Measurements from ENCODE around the gene MFAP2. TPM values are rescaled to one million over a fixed set of nuclear protein-coding genes. Genes with fewer than 3 reads are reported as not detected.

Gene MFAP2
- total RNA-seq, 4 donors from 2014 or later = 5.4 to 21.7 (median 10.2) TPM

DNA sequence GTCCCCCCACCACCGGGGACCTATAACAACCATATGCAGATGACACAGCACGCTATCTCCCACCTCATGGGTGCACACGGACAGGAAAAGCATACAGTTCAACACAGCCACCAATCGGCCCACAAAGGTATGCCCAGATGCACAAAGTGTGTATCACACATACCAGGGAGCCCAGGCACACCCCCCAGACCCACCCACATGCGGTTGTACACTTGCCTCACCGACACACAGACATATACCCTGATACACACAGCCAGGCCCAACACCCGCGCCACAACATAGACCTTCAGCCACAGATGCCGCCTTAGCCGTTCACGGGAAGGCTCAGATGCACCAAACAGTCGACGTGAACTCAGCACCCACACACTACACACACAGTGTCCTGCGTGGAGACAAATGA is 53.2 kb downstream of the MFAP2 start:
- Histone ChIP-seq H3K4me1 (peaks cover 0 to 8% (median 0%) of the 10 kb centered on the region in 4 donors), H3K27ac (replicated peaks in 1 of 4) (no peak overlapping the region), H3K36me3 (peaks cover 0 to 39% (median 24%) of the 10 kb centered on the region in 4 donors), H3K27me3 (peaks cover 0 to 7% (median 0%) of the 10 kb centered on the region in 4 donors), H3K9me3 (no peaks in the 10 kb centered on the region), H3K4me3 (no peak overlapping the region)
- 92% methylated on average over 14 of the region's 14 CpGs for WGBS
- intact Hi-C loops (cut with DNase I) = loop anchor here (10.0 kb wide), 1 partner anchor 202 kb away; no protein-coding TSS in a partner anchor
- no peak for TF ChIP-seq POLR2AphosphoS5 (IDR thresholded peaks at IDR 0.05)
- TF ChIP-seq, protein P1, sequence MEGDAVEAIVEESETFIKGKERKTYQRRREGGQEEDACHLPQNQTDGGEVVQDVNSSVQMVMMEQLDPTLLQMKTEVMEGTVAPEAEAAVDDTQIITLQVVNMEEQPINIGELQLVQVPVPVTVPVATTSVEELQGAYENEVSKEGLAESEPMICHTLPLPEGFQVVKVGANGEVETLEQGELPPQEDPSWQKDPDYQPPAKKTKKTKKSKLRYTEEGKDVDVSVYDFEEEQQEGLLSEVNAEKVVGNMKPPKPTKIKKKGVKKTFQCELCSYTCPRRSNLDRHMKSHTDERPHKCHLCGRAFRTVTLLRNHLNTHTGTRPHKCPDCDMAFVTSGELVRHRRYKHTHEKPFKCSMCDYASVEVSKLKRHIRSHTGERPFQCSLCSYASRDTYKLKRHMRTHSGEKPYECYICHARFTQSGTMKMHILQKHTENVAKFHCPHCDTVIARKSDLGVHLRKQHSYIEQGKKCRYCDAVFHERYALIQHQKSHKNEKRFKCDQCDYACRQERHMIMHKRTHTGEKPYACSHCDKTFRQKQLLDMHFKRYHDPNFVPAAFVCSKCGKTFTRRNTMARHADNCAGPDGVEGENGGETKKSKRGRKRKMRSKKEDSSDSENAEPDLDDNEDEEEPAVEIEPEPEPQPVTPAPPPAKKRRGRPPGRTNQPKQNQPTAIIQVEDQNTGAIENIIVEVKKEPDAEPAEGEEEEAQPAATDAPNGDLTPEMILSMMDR (IDR thresholded peaks at IDR 0.05) = no peak
- no peak for TF ChIP-seq EP300 (IDR thresholded peaks at IDR 0.05)
- no peak for TF ChIP-seq POLR2A (IDR thresholded peaks at IDR 0.05; ENCODE audit: low read depth)
- DNase-seq (ENCODE audit: extremely low spot score) = no peak

DNA sequence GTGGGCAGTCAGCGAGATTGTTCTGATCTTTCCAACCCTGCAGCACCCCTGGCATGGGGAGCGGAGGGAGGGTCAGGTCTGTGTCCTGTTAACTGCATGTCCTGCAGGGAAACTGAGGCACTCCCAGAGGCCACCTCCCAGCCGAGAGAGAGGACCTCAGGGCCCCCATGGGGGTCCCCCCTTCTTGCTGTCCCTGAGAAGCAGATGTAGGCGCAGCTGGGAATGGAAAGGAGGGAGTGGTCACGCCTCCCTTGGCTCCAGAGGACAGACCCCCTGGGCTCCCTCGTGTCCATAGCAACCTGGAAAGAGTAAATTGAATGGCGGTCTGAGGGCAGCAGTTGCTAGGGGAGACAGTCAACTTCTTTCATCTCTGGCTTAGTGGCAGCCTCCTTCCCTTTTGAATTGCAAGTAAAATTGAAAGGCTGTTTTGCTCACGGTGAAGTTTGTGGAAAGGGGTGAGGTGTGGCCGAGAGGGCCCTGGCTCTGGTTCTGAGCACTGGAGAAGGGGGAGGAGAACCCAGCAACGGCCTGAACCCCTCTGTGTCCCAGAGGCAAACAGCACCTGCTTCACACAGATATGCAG is 53.8 kb downstream of the MFAP2 start:
- Histone ChIP-seq H3K27me3 (peaks cover 0 to 14% (median 3%) of the 10 kb centered on the region in 4 donors), H3K9me3 (no peaks in the 10 kb centered on the region), H3K4me3 (no peak overlapping the region), H3K4me1 (peaks cover 4 to 15% (median 4%) of the 10 kb centered on the region in 4 donors), H3K36me3 (peaks cover 0 to 32% (median 21%) of the 10 kb centered on the region in 4 donors), H3K27ac (replicated peaks in 1 of 4) (no peak overlapping the region)
- intact Hi-C loops (cut with DNase I) = loop anchor here (10.0 kb wide), 1 partner anchor 202 kb away; no protein-coding TSS in a partner anchor
- 75% methylated on average over 9 of the region's 10 CpGs for WGBS
- no peak for TF ChIP-seq POLR2AphosphoS5 (IDR thresholded peaks at IDR 0.05)
- no peak for TF ChIP-seq EP300 (IDR thresholded peaks at IDR 0.05)
- TF ChIP-seq, protein P1 (IDR thresholded peaks at IDR 0.05) = no peak
- TF ChIP-seq POLR2A (IDR thresholded peaks at IDR 0.05; ENCODE audit: low read depth) = no peak
- DNase-seq (ENCODE audit: extremely low spot score) = no peak

DNA sequence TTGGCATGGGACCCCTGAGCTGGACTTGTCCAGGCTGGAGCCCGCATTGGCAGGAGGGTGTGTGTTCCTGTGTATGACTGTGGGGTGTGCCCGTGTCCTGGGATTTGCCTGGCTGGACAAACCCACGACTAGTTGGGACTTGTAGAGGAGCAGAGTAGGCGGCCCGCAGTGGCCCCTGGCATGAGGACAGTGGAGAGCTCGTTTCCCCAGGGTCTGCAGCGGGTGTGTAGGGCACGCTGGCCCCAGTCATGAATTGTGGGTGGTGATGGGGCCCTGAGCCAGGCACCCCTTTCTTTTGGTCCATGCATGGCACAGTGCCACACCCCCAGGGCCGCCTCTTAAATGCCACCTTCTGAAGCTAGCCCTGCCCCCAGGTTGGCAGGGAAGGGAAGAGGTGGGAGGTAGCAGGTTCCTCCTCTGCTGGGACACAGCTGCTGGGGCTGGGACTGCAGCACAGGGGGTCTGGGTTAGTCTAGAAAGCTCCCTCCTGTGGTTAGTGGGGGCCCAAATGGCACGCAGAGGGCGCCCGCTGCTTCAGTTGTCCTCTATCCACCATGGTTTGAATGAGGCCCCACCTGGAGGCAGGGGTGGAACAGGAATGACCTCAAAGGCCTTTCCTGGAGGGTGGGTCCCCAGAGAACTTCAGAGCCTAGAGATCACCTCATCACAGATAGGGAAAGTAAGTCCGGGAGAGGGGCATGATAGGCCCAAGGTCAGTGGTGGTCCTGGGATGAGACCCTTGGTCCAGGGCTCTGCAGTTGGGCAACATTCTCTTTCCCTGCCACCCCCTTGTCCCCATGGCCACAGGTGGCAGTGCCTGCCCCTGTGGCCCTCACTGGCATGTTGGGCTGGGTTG is 54.6 kb downstream of the MFAP2 start:
- 77% methylated on average over 10 of the region's 13 CpGs for WGBS
- DNase-seq (ENCODE audit: extremely low spot score) = no peak

DNA sequence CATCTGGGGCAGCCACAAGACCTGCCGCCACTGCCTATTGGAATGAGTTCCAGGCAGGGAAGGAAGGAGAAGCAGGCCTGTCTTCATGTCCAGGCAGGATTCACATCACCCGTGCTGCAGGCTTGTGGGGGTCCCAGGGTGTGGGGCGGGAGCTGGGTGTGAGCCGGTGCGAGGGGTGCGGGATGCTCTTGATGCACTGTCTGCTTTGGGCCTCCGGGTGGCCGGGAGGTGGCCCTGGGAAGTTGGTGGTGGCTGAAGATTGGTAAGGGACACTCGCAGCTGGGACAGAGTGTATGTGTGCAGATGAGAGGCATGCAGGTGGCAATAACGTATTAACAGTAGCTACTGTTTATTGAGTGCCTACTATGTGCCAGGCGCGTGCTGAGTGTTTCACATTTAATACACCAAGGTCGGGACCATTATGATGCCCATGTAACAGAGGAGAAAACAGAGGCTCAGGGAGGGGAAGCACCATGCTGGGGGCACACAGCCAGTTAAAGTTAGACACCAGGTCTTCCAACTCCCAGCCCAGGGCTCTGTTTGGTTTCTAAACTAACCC is 55.4 kb downstream of the MFAP2 start:
- TF ChIP-seq EP300 (IDR thresholded peaks at IDR 0.05) (no peak), POLR2AphosphoS5 (IDR thresholded peaks at IDR 0.05) (no peak), POLR2A (IDR thresholded peaks at IDR 0.05; ENCODE audit: low read depth) (no peak)
- TF ChIP-seq, protein P1 (IDR thresholded peaks at IDR 0.05) = no peak
- peaks cover 6 to 22% (median 10%) of the 10 kb centered on the region in 4 donors for H3K4me1 ChIP-seq
- no peak overlapping the region for H3K27ac ChIP-seq (replicated peaks in 1 of 4)
- intact Hi-C loops (cut with DNase I) = loop anchor here (10.0 kb wide), 1 partner anchor 200 kb away; no protein-coding TSS in a partner anchor
- no peaks in the 10 kb centered on the region for H3K9me3 ChIP-seq
- WGBS = 86% methylated on average over 13 of the region's 13 CpGs
- DNase-seq (ENCODE audit: extremely low spot score) = no peak
- H3K4me3 ChIP-seq = no peak overlapping the region
- peaks cover 0 to 14% (median 4%) of the 10 kb centered on the region in 4 donors for H3K27me3 ChIP-seq
- H3K36me3 ChIP-seq = peaks cover 0 to 16% (median 6%) of the 10 kb centered on the region in 4 donors

More for the DNA sequence above, 54.6 kb downstream of the MFAP2 start:
- Histone ChIP-seq H3K27ac (replicated peaks in 1 of 4) (no peak overlapping the region), H3K27me3 (peaks cover 0 to 14% (median 4%) of the 10 kb centered on the region in 4 donors), H3K4me3 (no peak overlapping the region), H3K36me3 (peaks cover 0 to 25% (median 14%) of the 10 kb centered on the region in 4 donors), H3K9me3 (no peaks in the 10 kb centered on the region), H3K4me1 (peaks cover 6 to 22% (median 10%) of the 10 kb centered on the region in 4 donors)
- TF ChIP-seq EP300 (IDR thresholded peaks at IDR 0.05) (no peak), POLR2AphosphoS5 (IDR thresholded peaks at IDR 0.05) (no peak), POLR2A (IDR thresholded peaks at IDR 0.05; ENCODE audit: low read depth) (no peak)
- TF ChIP-seq, protein P1 (IDR thresholded peaks at IDR 0.05) = no peak
- intact Hi-C loops (cut with DNase I) = loop anchor here (10.0 kb wide), 1 partner anchor 201 kb away; no protein-coding TSS in a partner anchor

Other genes starting within 250 kb of the MFAP2 start
- gene RNU1-4, start 240.1 kb downstream of the MFAP2 start, total RNA-seq = under 1 TPM in 2 of 4 donors, not detected in 2; under 0.01 TPM
- gene RNU1-2, start 84.6 kb downstream of the MFAP2 start, total RNA-seq = under 1 TPM in 2 of 4 donors, not detected in 2; under 0.01 TPM
- gene CROCC, start 58.7 kb downstream of the MFAP2 start, total RNA-seq = 10 to 100 TPM; 17.6 to 36.3 (median 23.0) TPM
- gene ATP13A2, start 31.3 kb upstream of the MFAP2 start, total RNA-seq = 10 to 100 TPM; 16.1 to 30.8 (median 23.2) TPM
- 100 to 1,000 TPM in 3 of 4 donors, 10 to 100 TPM in 1; 95.4 to 129 (median 120) TPM for gene SDHB, start 73.4 kb upstream of the MFAP2 start, total RNA-seq
- 1 to 10 TPM in 1 of 4 donors, under 1 TPM in 3; 0.39 to 2.0 (median 0.65) TPM for gene PADI2, start 138.8 kb upstream of the MFAP2 start, total RNA-seq
- 1 to 10 TPM in 1 of 4 donors, not detected in 3; 2.1 TPM for gene PADI1, start 224.5 kb upstream of the MFAP2 start, total RNA-seq